Fibroblast of peridontal ligament (primary cell): ENCODE results near the gene DACH1.

ENCODE experiments used
- DNase-seq: peaks from one replicate; pipeline ENCODE4 v3.0.0-alpha.2; 2010; ENCODE audit errors: extremely low read depth

The DACH1 gene

GRCh38 chr13:71583581-71583980, 283.4 kb downstream of the DACH1 start:
- no peak for DNase-seq

GRCh38 chr13:71580614-71581013, 286.4 kb downstream of the DACH1 start:
- no peak for DNase-seq

GRCh38 chr13:71578048-71578447, 289.0 kb downstream of the DACH1 start:
- DNase-seq, result no peak

- no peak for DNase-seq
These were observed 289.9 kb downstream of the DACH1 start for GRCh38 chr13:71577127-71577526.

GRCh38 chr13:71576571-71576970, 290.4 kb downstream of the DACH1 start:
- no peak for DNase-seq

- no peak for DNase-seq
These were observed 320.1 kb downstream of the DACH1 start for GRCh38 chr13:71546881-71547280.

GRCh38 chr13:71540098-71540497, 326.9 kb downstream of the DACH1 start:
- DNase-seq, result no peak

- DNase-seq, result no peak
These were observed 330.8 kb downstream of the DACH1 start for GRCh38 chr13:71536201-71536600.

GRCh38 chr13:71524613-71525304, 342.2 kb downstream of the DACH1 start:
- DNase-seq, result no peak

GRCh38 chr13:71524245-71524612, 342.8 kb downstream of the DACH1 start:
- no peak for DNase-seq

GRCh38 chr13:71522941-71523526, 344.0 kb downstream of the DACH1 start:
- DNase-seq, result no peak

GRCh38 chr13:71517004-71517403, 350.0 kb downstream of the DACH1 start:
- DNase-seq, result no peak

GRCh38 chr13:71516521-71516920, 350.5 kb downstream of the DACH1 start:
- no peak for DNase-seq

GRCh38 chr13:71515744-71516038, 351.3 kb downstream of the DACH1 start:
- no peak for DNase-seq

- no peak for DNase-seq
These were observed 351.9 kb downstream of the DACH1 start for GRCh38 chr13:71514900-71515743.

- no peak for DNase-seq
These were observed 353.5 kb downstream of the DACH1 start for GRCh38 chr13:71513411-71514033.

- no peak for DNase-seq
These were observed 363.2 kb downstream of the DACH1 start for GRCh38 chr13:71503781-71504180.

- no peak for DNase-seq
These were observed 367.0 kb downstream of the DACH1 start for GRCh38 chr13:71499944-71500514.

GRCh38 chr13:71499235-71499634, 367.8 kb downstream of the DACH1 start:
- no peak for DNase-seq

GRCh38 chr13:71493189-71493588, 373.8 kb downstream of the DACH1 start:
- DNase-seq, result no peak

GRCh38 chr13:71492346-71492871, 374.6 kb downstream of the DACH1 start:
- DNase-seq, result no peak

GRCh38 chr13:71491010-71491409, 376.0 kb downstream of the DACH1 start:
- no peak for DNase-seq
